ENCODE measurements around the gene DEFB126.

Gene DEFB126

DNA sequence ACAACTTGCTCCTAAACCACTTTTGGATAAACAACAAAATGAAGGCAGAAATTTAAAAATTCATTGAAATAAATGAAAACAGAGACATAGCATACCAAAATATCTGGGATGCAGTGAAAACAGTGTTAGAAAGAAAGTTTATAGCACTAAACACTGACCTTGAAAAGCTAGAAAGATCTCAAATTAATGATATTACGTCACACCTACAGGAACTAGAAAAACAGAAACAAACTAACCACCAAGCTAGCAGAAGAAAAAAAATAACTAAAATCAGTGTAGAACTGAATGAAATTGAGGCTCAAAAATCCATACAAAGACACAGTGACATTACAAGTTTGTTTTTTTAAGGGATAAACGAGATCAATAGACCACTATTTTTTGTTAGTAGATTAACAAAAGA is 41.9 kb downstream of the DEFB126 start:
- no peak for DNase-seq
- no peak for TF ChIP-seq GATA1 (IDR thresholded peaks at IDR 0.05; ENCODE audit: low read depth, low read length)
- TF ChIP-seq POLR2A (IDR thresholded peaks at IDR 0.05; ENCODE audit: low read length): no peak

DNA sequence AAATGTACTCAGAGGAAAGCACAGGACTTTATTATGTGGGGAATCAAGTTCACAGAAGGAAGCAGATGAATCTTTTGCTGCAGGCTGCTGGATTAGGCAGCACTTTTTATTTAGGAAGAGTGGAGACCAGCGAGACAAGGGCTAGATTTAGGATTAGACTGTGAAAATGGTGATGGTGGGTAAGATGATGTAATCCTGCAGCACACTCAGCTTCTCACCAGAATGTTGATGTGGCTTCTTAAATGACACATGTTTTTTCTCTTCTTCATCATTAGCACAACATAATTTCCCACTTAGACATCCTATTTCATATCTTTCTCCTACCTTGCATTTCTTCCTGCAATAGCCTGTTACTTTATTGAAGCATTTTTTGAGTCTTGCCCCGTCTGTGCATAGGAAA is 45.3 kb downstream of the DEFB126 start:
- no peak for TF ChIP-seq POLR2A (IDR thresholded peaks at IDR 0.05; ENCODE audit: low read length)
- TF ChIP-seq GATA1 (IDR thresholded peaks at IDR 0.05; ENCODE audit: low read depth, low read length): no peak
- DNase-seq: no peak

DNA sequence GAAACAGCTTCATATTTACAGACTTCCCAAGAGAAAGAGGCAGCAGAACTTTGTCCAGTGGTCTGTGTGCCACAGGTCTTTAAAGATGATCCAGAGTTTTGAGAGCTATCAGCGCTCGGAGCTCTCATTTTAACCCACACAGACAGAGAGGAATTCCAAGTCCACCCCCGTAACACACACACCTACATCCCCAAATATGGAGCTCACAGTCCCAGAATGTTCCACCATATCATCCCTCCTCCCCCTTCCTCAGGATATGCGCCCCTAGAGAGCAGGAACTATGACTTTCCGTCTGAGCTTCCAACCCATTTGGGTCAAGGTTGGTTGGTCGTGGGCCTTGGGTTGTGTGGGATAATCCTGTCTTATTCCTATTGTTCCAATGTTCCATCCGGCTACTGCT is 47.2 kb downstream of the DEFB126 start, which contains the start of gene DEFB128:
Gene DEFB128, minus strand, starts transcription at position 101 of the 400 bp plus-strand sequence. Its CDS starts 88 bp downstream, at position 13.
- TF ChIP-seq GATA1 (IDR thresholded peaks at IDR 0.05; ENCODE audit: low read depth, low read length): no peak
- TF ChIP-seq POLR2A (IDR thresholded peaks at IDR 0.05; ENCODE audit: low read length): no peak
- DNase-seq: no peak
